Measurements from ENCODE around the gene BAIAP2L2. TPM values are rescaled to one million over a fixed set of nuclear protein-coding genes. Genes with fewer than 3 reads are reported as not detected.

BAIAP2L2 gene
- polyA plus RNA-seq, 6 donors from 2014 or later, result not detected

- Mint-ChIP-seq H3K4me1 (peaks cover 0 to 2% (median 0%) of the 10 kb centered on the region in 3 donors), H3K27me3 (peaks cover 14 to 39% (median 25%) of the 10 kb centered on the region in 3 donors), H3K4me3 (no peak overlapping the region), H3K36me3 (peaks cover 0 to 11% of the 10 kb centered on the region in 2 donors), H3K27ac (peak overlapping the region in 1 of 6 donors; percentile 37), H3K9me3 (no peaks in the 10 kb centered on the region)
- ATAC-seq (ENCODE audit: low read depth in 2 of 2) (no peak), DNase-seq (no peak)
Measured at GRCh38 chr22:38087855-38088254, 22.6 kb downstream of the BAIAP2L2 start.

- H3K36me3 Mint-ChIP-seq, result peaks cover 0 to 11% of the 10 kb centered on the region in 2 donors
- H3K4me1 Mint-ChIP-seq, result peaks cover 0 to 7% (median 5%) of the 10 kb centered on the region in 3 donors
- no peak for DNase-seq
- no peak overlapping the region for H3K4me3 Mint-ChIP-seq
- no peak overlapping the region for H3K27ac Mint-ChIP-seq
- no peak for ATAC-seq (ENCODE audit: low read depth in 2 of 2)
- H3K27me3 Mint-ChIP-seq, result peaks cover 14 to 48% (median 24%) of the 10 kb centered on the region in 3 donors
- no peaks in the 10 kb centered on the region for H3K9me3 Mint-ChIP-seq
Measured at GRCh38 chr22:38086942-38087341, 23.5 kb downstream of the BAIAP2L2 start.

- peaks cover 0 to 11% (median 7%) of the 10 kb centered on the region in 3 donors for H3K4me1 Mint-ChIP-seq
Measured at GRCh38 chr22:38086001-38086845, 24.3 kb downstream of the BAIAP2L2 start.

GRCh38 chr22:38085501-38085900 lies 25.0 kb downstream of the BAIAP2L2 start:
- Mint-ChIP-seq H3K4me3 (peak overlapping the region in 1 of 8 donors; percentile 9), H3K4me1 (peaks cover 0 to 11% (median 7%) of the 10 kb centered on the region in 3 donors), H3K27ac (no peak overlapping the region), H3K9me3 (no peaks in the 10 kb centered on the region), H3K27me3 (peaks cover 14 to 52% (median 15%) of the 10 kb centered on the region in 3 donors), H3K36me3 (peaks cover 0 to 11% of the 10 kb centered on the region in 2 donors)
- no peak for ATAC-seq (ENCODE audit: low read depth in 2 of 2)
- no peak for DNase-seq

More at GRCh38 chr22:38086001-38086845, 24.3 kb downstream of the BAIAP2L2 start:
- peaks cover 0 to 11% of the 10 kb centered on the region in 2 donors for H3K36me3 Mint-ChIP-seq
- ATAC-seq (ENCODE audit: low read depth in 2 of 2), result no peak
- H3K9me3 Mint-ChIP-seq, result no peaks in the 10 kb centered on the region
- no peak for DNase-seq
- H3K4me3 Mint-ChIP-seq, result peak overlapping the region in 1 of 8 donors; percentile 9
- H3K27me3 Mint-ChIP-seq, result peaks cover 14 to 52% (median 21%) of the 10 kb centered on the region in 3 donors
- no peak overlapping the region for H3K27ac Mint-ChIP-seq

GRCh38 chr22:38085056-38085455 lies 25.4 kb downstream of the BAIAP2L2 start:
- DNase-seq (no peak), ATAC-seq (ENCODE audit: low read depth in 2 of 2) (no peak)
- H3K27ac Mint-ChIP-seq, result no peak overlapping the region
- H3K27me3 Mint-ChIP-seq, result peaks cover 11 to 52% (median 19%) of the 10 kb centered on the region in 3 donors
- H3K4me1 Mint-ChIP-seq, result peaks cover 0 to 11% (median 7%) of the 10 kb centered on the region in 3 donors
- peaks cover 0 to 11% of the 10 kb centered on the region in 2 donors for H3K36me3 Mint-ChIP-seq
- no peaks in the 10 kb centered on the region for H3K9me3 Mint-ChIP-seq
- H3K4me3 Mint-ChIP-seq, result no peak overlapping the region

- Mint-ChIP-seq H3K9me3 (no peaks in the 10 kb centered on the region), H3K27me3 (peaks cover 11 to 61% (median 24%) of the 10 kb centered on the region in 3 donors), H3K4me3 (peak within 1 kb of the TSS in 2 of 8 donors; percentile 12 to 20), H3K27ac (no peak within 1 kb of the TSS), H3K4me1 (peaks cover 0 to 11% (median 7%) of the 10 kb centered on the region in 3 donors), H3K36me3 (peaks cover 0 to 11% of the 10 kb centered on the region in 2 donors)
- ATAC-seq (ENCODE audit: low read depth in 2 of 2) (no peak), DNase-seq (no peak)
Measured at GRCh38 chr22:38083931-38084631, 26.4 kb downstream of the BAIAP2L2 start, which contains the start of gene SLC16A8. TSS of gene SLC16A8 (minus strand) at chr22:38084184. CDS start at chr22:38082873, 1,311 bp downstream.

- no peak overlapping the region for H3K27ac Mint-ChIP-seq
- DNase-seq (no peak), ATAC-seq (ENCODE audit: low read depth in 2 of 2) (no peak)
- H3K4me3 Mint-ChIP-seq, result peak overlapping the region in 2 of 8 donors; percentile 12 to 20
- peaks cover 0 to 10% of the 10 kb centered on the region in 2 donors for H3K36me3 Mint-ChIP-seq
- peaks cover 0 to 11% (median 7%) of the 10 kb centered on the region in 3 donors for H3K4me1 Mint-ChIP-seq
- no peaks in the 10 kb centered on the region for H3K9me3 Mint-ChIP-seq
- peaks cover 11 to 55% (median 20%) of the 10 kb centered on the region in 3 donors for H3K27me3 Mint-ChIP-seq
Measured at GRCh38 chr22:38082986-38083710, 27.3 kb downstream of the BAIAP2L2 start.

GRCh38 chr22:38081941-38082828 lies 28.3 kb downstream of the BAIAP2L2 start:
- peaks cover 0 to under 1% of the 10 kb centered on the region in 2 donors for H3K36me3 Mint-ChIP-seq
- DNase-seq, result no peak
- H3K4me1 Mint-ChIP-seq, result peaks cover 0 to 11% (median 7%) of the 10 kb centered on the region in 3 donors
- H3K27ac Mint-ChIP-seq, result no peak overlapping the region
- H3K4me3 Mint-ChIP-seq, result peak overlapping the region in 5 of 8 donors; percentile 28 to 69 (median 59)
- H3K9me3 Mint-ChIP-seq, result no peaks in the 10 kb centered on the region
- H3K27me3 Mint-ChIP-seq, result peaks cover 5 to 46% (median 11%) of the 10 kb centered on the region in 3 donors
- peak; percentile 28 to 49 for ATAC-seq (ENCODE audit: low read depth in 2 of 2)

- Mint-ChIP-seq H3K27me3 (peaks cover 5 to 45% (median 10%) of the 10 kb centered on the region in 3 donors), H3K9me3 (no peaks in the 10 kb centered on the region), H3K36me3 (no peaks in the 10 kb centered on the region), H3K27ac (no peak overlapping the region), H3K4me1 (peaks cover 0 to 11% (median 7%) of the 10 kb centered on the region in 3 donors), H3K4me3 (peak overlapping the region in 4 of 8 donors; percentile 6 to 69 (median 38))
- ATAC-seq (ENCODE audit: low read depth in 2 of 2), result peak in 1 of 2 donors; percentile 33
- no peak for DNase-seq
Measured at GRCh38 chr22:38081636-38081940, 28.9 kb downstream of the BAIAP2L2 start.

- Mint-ChIP-seq H3K36me3 (no peaks in the 10 kb centered on the region), H3K27ac (no peak overlapping the region), H3K27me3 (peaks cover 5 to 45% (median 10%) of the 10 kb centered on the region in 3 donors), H3K4me1 (peaks cover 0 to 11% (median 7%) of the 10 kb centered on the region in 3 donors), H3K9me3 (no peaks in the 10 kb centered on the region), H3K4me3 (peak overlapping the region in 1 of 8 donors; percentile 36)
- DNase-seq, result no peak
- peak; percentile 35 to 40 for ATAC-seq (ENCODE audit: low read depth in 2 of 2)
Measured at GRCh38 chr22:38080850-38081635, 29.4 kb downstream of the BAIAP2L2 start.

GRCh38 chr22:38080474-38080849 lies 30.0 kb downstream of the BAIAP2L2 start:
- H3K9me3 Mint-ChIP-seq, result no peaks in the 10 kb centered on the region
- H3K27ac Mint-ChIP-seq, result no peak overlapping the region
- no peaks in the 10 kb centered on the region for H3K36me3 Mint-ChIP-seq
- ATAC-seq (ENCODE audit: low read depth in 2 of 2), result no peak
- H3K4me1 Mint-ChIP-seq, result peaks cover 0 to 11% (median 7%) of the 10 kb centered on the region in 3 donors
- no peak for DNase-seq
- peaks cover 5 to 45% (median 10%) of the 10 kb centered on the region in 3 donors for H3K27me3 Mint-ChIP-seq
- peak overlapping the region in 1 of 8 donors; percentile 36 for H3K4me3 Mint-ChIP-seq
